HG03175 (cell line): Measurements from ENCODE around the gene LPP.
"Not testable (repeated sequence)": the region's sequence is repeated elsewhere in the genome, so short reads cannot be mapped to it uniquely, and the experiment has no call there.

Experiments used
- ATAC-seq: cut with Tn5 transposase; IDR thresholded peaks from one replicate; pipeline ENCODE4 v1.9.1; 2021; ENCODE audit warnings: mild to moderate bottlenecking, moderate library complexity; ENCODE audit not compliant: unreplicated experiment

Gene LPP

GRCh38 chr3:188607805-188608315 is 453.9 kb downstream of the LPP start:
- ATAC-seq: no peak

- no peak for ATAC-seq
These were observed 454.4 kb downstream of the LPP start for GRCh38 chr3:188608401-188608800.

GRCh38 chr3:188613721-188614120 is 459.8 kb downstream of the LPP start:
- not testable (repeated sequence) for ATAC-seq

GRCh38 chr3:188617270-188617669 is 463.3 kb downstream of the LPP start:
- no peak for ATAC-seq

- ATAC-seq: no peak
These were observed 464.2 kb downstream of the LPP start for GRCh38 chr3:188617988-188618701.

GRCh38 chr3:188620752-188621151 is 466.8 kb downstream of the LPP start:
- ATAC-seq: no peak

- ATAC-seq: no peak
These were observed 470.4 kb downstream of the LPP start for GRCh38 chr3:188624384-188624783.

- ATAC-seq: no peak
These were observed 470.9 kb downstream of the LPP start for GRCh38 chr3:188624828-188625227.

GRCh38 chr3:188627652-188628051 is 473.7 kb downstream of the LPP start:
- no peak for ATAC-seq

- no peak for ATAC-seq
These were observed 477.5 kb downstream of the LPP start for GRCh38 chr3:188631291-188632010.

- no peak for ATAC-seq
These were observed 479.2 kb downstream of the LPP start for GRCh38 chr3:188633206-188633605.

- ATAC-seq: no peak
These were observed 480.3 kb downstream of the LPP start for GRCh38 chr3:188634285-188634684.

- no peak for ATAC-seq
These were observed 481.5 kb downstream of the LPP start for GRCh38 chr3:188635258-188636042.

- ATAC-seq: not testable (repeated sequence)
These were observed 482.3 kb downstream of the LPP start for GRCh38 chr3:188636292-188636691.

- ATAC-seq: no peak
These were observed 487.1 kb downstream of the LPP start for GRCh38 chr3:188641076-188641475.

GRCh38 chr3:188643736-188644135 is 489.8 kb downstream of the LPP start:
- ATAC-seq: no peak

- no peak for ATAC-seq
These were observed 492.6 kb downstream of the LPP start for GRCh38 chr3:188646592-188646991.

- no peak for ATAC-seq
These were observed 493.3 kb downstream of the LPP start for GRCh38 chr3:188647237-188647636.

- ATAC-seq: no peak
These were observed 495.6 kb downstream of the LPP start for GRCh38 chr3:188649521-188649920.

GRCh38 chr3:188656196-188656982 is 502.4 kb downstream of the LPP start:
- ATAC-seq: no peak

GRCh38 chr3:188658606-188659005 is 504.6 kb downstream of the LPP start:
- ATAC-seq: no peak
